GM12872 (cell line): ENCODE data around the gene SERPINE1.

ENCODE experiments used
- TF ChIP-seq, protein P1 (sequence below): IDR thresholded peaks from 3 replicates; pipeline ENCODE4 v1.5.1; 2011; ENCODE audit warnings: low read depth, mild to moderate bottlenecking, low read length, moderate library complexity; ENCODE audit not compliant: insufficient read depth

The SERPINE1 gene

GRCh38 chr7:101161692-101162471, 35.0 kb downstream of the SERPINE1 start:
- TF ChIP-seq, protein P1, sequence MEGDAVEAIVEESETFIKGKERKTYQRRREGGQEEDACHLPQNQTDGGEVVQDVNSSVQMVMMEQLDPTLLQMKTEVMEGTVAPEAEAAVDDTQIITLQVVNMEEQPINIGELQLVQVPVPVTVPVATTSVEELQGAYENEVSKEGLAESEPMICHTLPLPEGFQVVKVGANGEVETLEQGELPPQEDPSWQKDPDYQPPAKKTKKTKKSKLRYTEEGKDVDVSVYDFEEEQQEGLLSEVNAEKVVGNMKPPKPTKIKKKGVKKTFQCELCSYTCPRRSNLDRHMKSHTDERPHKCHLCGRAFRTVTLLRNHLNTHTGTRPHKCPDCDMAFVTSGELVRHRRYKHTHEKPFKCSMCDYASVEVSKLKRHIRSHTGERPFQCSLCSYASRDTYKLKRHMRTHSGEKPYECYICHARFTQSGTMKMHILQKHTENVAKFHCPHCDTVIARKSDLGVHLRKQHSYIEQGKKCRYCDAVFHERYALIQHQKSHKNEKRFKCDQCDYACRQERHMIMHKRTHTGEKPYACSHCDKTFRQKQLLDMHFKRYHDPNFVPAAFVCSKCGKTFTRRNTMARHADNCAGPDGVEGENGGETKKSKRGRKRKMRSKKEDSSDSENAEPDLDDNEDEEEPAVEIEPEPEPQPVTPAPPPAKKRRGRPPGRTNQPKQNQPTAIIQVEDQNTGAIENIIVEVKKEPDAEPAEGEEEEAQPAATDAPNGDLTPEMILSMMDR: no peak

DNA sequence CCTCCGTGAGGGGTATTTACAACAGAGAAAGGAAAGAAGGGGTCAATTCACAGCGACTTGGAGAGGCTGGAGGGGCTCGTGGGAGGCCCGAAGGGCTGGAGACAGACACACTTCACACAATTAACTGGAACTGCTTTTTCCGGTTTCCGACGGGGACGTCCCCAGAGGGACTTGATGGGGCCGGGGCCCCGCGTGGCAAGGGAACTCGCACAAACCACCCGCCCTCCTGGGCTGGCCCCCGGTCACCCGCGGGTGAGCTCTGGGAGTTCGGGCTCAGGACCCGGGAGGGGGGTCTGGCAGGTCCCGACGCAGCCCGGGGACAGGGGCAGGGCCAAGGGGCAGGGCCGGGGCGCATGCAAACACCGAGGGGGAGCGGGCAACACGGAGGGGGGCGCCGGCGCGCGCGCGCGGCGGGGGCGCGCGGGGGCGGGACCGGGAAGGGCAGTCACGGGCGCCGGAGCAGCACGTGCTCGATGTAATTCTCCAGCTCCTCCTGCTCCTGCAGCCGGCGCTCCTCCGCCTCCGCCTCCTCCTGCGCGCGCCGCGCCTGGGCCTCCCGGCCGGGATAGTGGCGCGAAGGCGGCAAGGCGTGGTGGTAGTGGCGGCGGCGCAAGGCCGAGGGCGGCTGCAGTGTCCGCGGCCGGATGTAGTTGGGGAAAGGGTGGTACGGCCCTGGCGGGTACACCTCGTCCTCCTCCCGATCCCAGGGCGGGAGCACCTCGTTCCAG, 35.8 kb downstream of the SERPINE1 start:
- TF ChIP-seq, protein P1: no peak

GRCh38 chr7:101163279-101164070, 36.6 kb downstream of the SERPINE1 start:
- TF ChIP-seq, protein P1: no peak

DNA sequence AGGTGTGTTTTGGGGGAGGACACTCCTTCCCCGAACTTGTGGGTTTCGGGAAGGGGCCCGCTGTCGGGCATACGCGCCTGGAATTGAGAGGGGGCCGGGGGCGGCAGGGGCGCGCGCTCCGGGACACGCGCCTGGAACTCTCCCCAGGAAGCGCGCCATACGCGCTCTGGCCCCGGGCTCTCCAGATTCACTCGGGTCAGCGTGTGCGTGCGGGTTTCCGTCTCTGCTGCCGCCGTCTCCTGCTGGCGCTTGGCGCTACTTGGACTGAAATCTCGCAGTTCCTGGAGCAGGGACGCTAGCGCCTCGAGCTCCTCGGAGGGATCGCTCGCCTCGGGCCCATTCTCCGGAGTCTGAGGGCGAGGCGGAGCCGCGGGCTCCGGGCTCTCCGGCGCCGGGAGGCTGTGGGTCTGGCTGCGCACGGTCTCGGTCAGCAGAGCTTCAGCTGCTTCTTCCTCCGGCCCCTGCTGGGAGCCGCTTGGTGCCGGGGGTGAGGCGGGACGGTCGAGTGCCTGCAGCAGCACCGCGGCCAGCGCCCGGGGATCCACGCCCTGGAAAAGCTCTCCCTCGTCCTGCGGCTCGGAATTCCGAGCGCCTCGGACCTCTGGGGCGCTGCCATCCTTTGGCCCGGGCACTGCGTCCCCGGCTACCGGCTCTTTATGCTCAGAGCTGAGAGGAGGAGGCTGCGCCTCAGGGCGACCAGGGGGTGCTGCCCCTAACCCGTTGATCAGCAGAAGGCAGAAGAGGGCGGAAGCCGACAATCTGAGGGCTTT, 37.4 kb downstream of the SERPINE1 start:
- TF ChIP-seq, protein P1: no peak

DNA sequence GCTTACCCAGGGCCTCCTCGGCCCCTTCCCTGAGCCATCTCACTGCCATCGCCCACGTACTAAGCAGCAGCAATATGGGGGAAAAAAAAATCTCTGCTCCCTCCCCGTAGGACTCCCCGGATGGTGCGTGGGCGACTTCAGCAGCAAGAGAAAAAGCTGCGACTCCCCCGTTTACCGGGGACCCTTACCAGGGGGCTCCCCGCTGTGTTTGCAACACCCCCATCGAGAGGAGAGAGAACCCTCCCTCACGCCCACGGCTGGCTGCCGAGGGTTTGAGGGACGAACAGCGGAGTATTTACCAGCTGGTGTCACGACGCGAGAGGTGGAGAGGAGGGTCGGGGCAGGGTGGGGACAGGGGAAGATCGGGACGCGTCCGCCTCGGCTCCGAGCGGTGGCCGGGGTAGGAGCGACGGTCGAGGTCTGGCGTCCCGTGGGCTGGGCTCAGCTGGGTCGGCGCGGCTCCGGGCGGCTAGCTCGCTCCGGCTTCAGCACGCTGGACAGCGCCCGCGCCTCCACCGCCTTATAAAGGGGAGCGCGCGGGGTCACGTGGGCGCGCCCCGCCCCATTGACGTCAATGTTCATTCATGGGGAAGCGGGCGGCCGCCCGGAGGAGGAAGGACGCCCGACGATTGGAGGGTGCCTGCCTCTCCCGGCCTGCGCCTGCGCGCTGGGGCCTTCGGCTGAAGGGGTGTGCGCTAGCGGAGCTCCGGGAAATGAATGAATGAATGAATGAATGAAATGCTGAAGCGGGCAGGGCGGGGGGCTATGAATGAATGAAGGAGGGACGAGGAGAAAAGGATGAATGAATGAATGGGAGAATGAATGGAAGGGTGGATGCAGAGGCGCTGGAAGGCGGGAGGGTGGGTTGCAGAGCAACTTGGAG, 38.4 kb downstream of the SERPINE1 start, which contains the start of gene VGF:
TSS of gene VGF (minus strand) at position 495 of the 883 bp plus-strand sequence. CDS start 726 bp downstream, outside the sequence.
- TF ChIP-seq, protein P1: no peak

DNA sequence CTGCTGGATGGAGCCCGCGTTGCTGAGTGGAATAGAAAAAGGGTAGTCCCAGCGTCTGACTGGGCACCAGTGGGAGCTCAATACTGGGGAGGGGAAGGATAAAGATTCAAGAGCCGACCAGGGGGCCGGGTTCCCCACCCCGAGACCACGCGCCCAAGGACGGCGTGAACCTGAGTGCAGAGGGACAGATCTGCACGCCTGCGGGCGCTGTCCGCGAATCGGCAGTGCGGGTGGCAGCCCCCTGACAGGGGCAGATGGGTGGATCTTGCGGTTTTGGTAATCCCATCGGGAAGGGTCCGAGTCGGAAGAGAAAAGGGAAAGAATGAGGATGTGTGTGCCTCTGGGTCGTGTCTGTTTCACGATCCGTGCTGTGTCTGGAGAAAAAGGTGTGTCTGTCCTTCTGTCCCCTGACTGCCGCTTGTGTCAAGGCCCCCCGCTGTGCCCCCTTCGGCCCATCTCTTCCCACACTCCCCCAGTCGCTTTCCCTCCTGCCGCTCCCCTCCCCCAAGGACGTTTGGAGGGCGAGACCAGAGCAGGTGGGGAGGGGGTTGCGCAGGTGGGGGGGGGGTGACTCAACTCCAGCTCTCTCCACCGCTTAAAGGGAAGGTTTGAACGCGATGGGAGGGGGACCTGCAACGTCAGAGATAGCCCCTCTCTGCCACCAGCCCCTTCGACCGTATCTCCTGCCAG, 39.2 kb downstream of the SERPINE1 start:
- TF ChIP-seq, protein P1: no peak
